NT2/D1 (cell line): ENCODE measurements around the gene RPRD1B.
"Not testable (repeated sequence)": the region's sequence is repeated elsewhere in the genome, so short reads cannot be mapped to it uniquely, and the experiment has no call there.

Experiments
- DNase-seq: peaks from one replicate; pipeline ENCODE4 v3.0.0-alpha.2; 2011; ENCODE audit warnings: low read depth, low spot score
- H3K27me3 ChIP-seq: 2 replicates; pipeline ENCODE4 v1.6.0; 2011; ENCODE audit warnings: mild to moderate bottlenecking; ENCODE audit not compliant: insufficient read length, insufficient read depth
- H3K36me3 ChIP-seq: 2 replicates; pipeline ENCODE4 v1.6.1; 2011; ENCODE audit warnings: mild to moderate bottlenecking, low read length, mixed read lengths; ENCODE audit not compliant: insufficient read depth, insufficient read length
- H3K4me1 ChIP-seq: 2 replicates; pipeline ENCODE4 v1.5.1; 2011; ENCODE audit not compliant: insufficient read depth, insufficient read length
- H3K4me3 ChIP-seq: 2 replicates; pipeline ENCODE4 v1.5.1; 2011; ENCODE audit warnings: low read depth; ENCODE audit not compliant: insufficient read length
- H3K9ac ChIP-seq: 2 replicates; pipeline ENCODE4 v1.6.0; 2011; ENCODE audit warnings: low read depth; ENCODE audit not compliant: insufficient read length
- H3K9me3 ChIP-seq: 2 replicates; pipeline ENCODE4 v1.5.1; 2011; ENCODE audit warnings: mild to moderate bottlenecking, low read length; ENCODE audit not compliant: insufficient read depth
- SUZ12 ChIP-seq: IDR thresholded peaks from 2 replicates; pipeline ENCODE4 v1.6.1; 2011; ENCODE audit not compliant: insufficient read length, insufficient read depth; ENCODE audit errors: extremely low read depth
- YY1 ChIP-seq: IDR thresholded peaks from 2 replicates; pipeline ENCODE4 v1.6.1; 2011; ENCODE audit not compliant: insufficient read length, insufficient read depth
- ZNF274 ChIP-seq: IDR thresholded peaks from 2 replicates; pipeline ENCODE4 v1.6.1; 2011; ENCODE audit warnings: mild to moderate bottlenecking, low read depth, low read length

The RPRD1B gene

GRCh38 chr20:38005903-38006302 is 27.6 kb upstream of the RPRD1B start:
- H3K4me3 ChIP-seq = no peak overlapping the region
- DNase-seq = no peak
- no peaks in the 10 kb centered on the region for H3K9me3 ChIP-seq
- TF ChIP-seq YY1 (no peak), SUZ12 (no peak), ZNF274 (no peak)
- H3K36me3 ChIP-seq = peaks cover 75% of the 10 kb centered on the region
- no peak overlapping the region for H3K9ac ChIP-seq
- no peaks in the 10 kb centered on the region for H3K27me3 ChIP-seq
- H3K4me1 ChIP-seq = no peaks in the 10 kb centered on the region

- Histone ChIP-seq H3K36me3 (peaks cover 75% of the 10 kb centered on the region), H3K4me3 (no peak overlapping the region), H3K9ac (no peak overlapping the region), H3K9me3 (no peaks in the 10 kb centered on the region), H3K4me1 (no peaks in the 10 kb centered on the region), H3K27me3 (no peaks in the 10 kb centered on the region)
- no peak for TF ChIP-seq YY1
- no peak for TF ChIP-seq ZNF274
- TF ChIP-seq SUZ12 = no peak
- DNase-seq = no peak
Observed at GRCh38 chr20:38007526-38007925, 26.0 kb upstream of the RPRD1B start.

GRCh38 chr20:38008233-38008944 is 25.2 kb upstream of the RPRD1B start:
- Histone ChIP-seq H3K9ac (no peak overlapping the region), H3K36me3 (peaks cover 77% of the 10 kb centered on the region)

GRCh38 chr20:38009416-38009815 is 24.1 kb upstream of the RPRD1B start:
- not testable (repeated sequence) for H3K9me3 ChIP-seq, H3K27me3 ChIP-seq, H3K9ac ChIP-seq, DNase-seq, H3K4me1 ChIP-seq, H3K4me3 ChIP-seq
- peaks cover 78% of the 10 kb centered on the region for H3K36me3 ChIP-seq

More at GRCh38 chr20:38008233-38008944, 25.2 kb upstream of the RPRD1B start:
- Histone ChIP-seq H3K4me1 (no peaks in the 10 kb centered on the region), H3K9me3 (no peaks in the 10 kb centered on the region), H3K27me3 (no peaks in the 10 kb centered on the region), H3K4me3 (no peak overlapping the region)
- DNase-seq = no peak
- TF ChIP-seq YY1 (no peak), SUZ12 (no peak)

- H3K36me3 ChIP-seq = peaks cover 84% of the 10 kb centered on the region
- no peaks in the 10 kb centered on the region for H3K4me1 ChIP-seq
- no peak for DNase-seq
- H3K9me3 ChIP-seq = no peaks in the 10 kb centered on the region
- TF ChIP-seq YY1 = no peak
- no peak for TF ChIP-seq ZNF274
- no peak for TF ChIP-seq SUZ12
- no peak overlapping the region for H3K9ac ChIP-seq
- H3K4me3 ChIP-seq = no peak overlapping the region
- no peaks in the 10 kb centered on the region for H3K27me3 ChIP-seq
Observed at GRCh38 chr20:38011696-38012095, 21.9 kb upstream of the RPRD1B start.

- Histone ChIP-seq H3K36me3 (peaks cover 85% of the 10 kb centered on the region), H3K4me3 (no peak overlapping the region), H3K27me3 (no peaks in the 10 kb centered on the region), H3K4me1 (no peaks in the 10 kb centered on the region), H3K9me3 (peaks cover 2% of the 10 kb centered on the region; the same call in 1 of the 2 replicates), H3K9ac (no peak overlapping the region)
- no peak for TF ChIP-seq YY1
- no peak for TF ChIP-seq ZNF274
- no peak for TF ChIP-seq SUZ12
- no peak for DNase-seq
Observed at GRCh38 chr20:38012332-38012731, 21.2 kb upstream of the RPRD1B start.

- TF ChIP-seq ZNF274 (no peak), SUZ12 (no peak), YY1 (no peak)
- Histone ChIP-seq H3K9ac (no peak overlapping the region), H3K36me3 (peaks cover 91% of the 10 kb centered on the region), H3K9me3 (peaks cover 17% of the 10 kb centered on the region), H3K4me3 (no peak overlapping the region), H3K27me3 (no peaks in the 10 kb centered on the region), H3K4me1 (no peaks in the 10 kb centered on the region)
- no peak for DNase-seq
Observed at GRCh38 chr20:38013887-38014286, 19.7 kb upstream of the RPRD1B start.
